DND-41 (cell line): ENCODE data around the gene OBP2B.
"Not testable (repeated sequence)": the region's sequence is repeated elsewhere in the genome, so short reads cannot be mapped to it uniquely, and the experiment has no call there.

Experiments
- ATAC-seq: fragments of 200-7000 bp; cut with Tn5 transposase; 3 replicates; pipeline ENCODE4 v1.9.1; 2021; ENCODE audit warnings: low read depth; ENCODE audit not compliant: insufficient read depth
- DNase-seq: peaks from one replicate; pipeline ENCODE4 v3.0.0-alpha.2; 2020
- H2AFZ ChIP-seq: 2 replicates; pipeline ENCODE4 v1.6.0; 2012; ENCODE audit warnings: low read depth, low read length
- H3K27ac ChIP-seq: 2 replicates; pipeline ENCODE4 v1.5.1; 2012; ENCODE audit warnings: low read length, inconsistent platforms
- H3K27me3 ChIP-seq: fragments of 200-600 bp; sonication (generic); 2 replicates; pipeline ENCODE4 v1.6.0; 2012; ENCODE audit warnings: low read length, mild to moderate bottlenecking, inconsistent platforms; ENCODE audit not compliant: insufficient read depth, poor library complexity
- H3K36me3 ChIP-seq: 2 replicates; pipeline ENCODE4 v1.5.1; 2012; ENCODE audit warnings: low read length, inconsistent platforms; ENCODE audit not compliant: insufficient read depth
- H3K4me1 ChIP-seq: 2 replicates; pipeline ENCODE4 v1.5.1; 2012; ENCODE audit warnings: mild to moderate bottlenecking, low read length; ENCODE audit not compliant: insufficient read depth
- H3K4me2 ChIP-seq: 2 replicates; pipeline ENCODE4 v1.6.0; 2012; ENCODE audit warnings: mild to moderate bottlenecking, moderate library complexity, low read length, inconsistent platforms; ENCODE audit not compliant: insufficient read depth
- H3K4me3 ChIP-seq, 2 experiments: fragments of 200-600 bp in 1 of 2; shearing (Covaris generic) in 1 of 2; 2 replicates each; pipeline ENCODE4 v1.5.1; 2012 to 2016; ENCODE audit warnings: inconsistent platforms in 2 of 2, low read length in 2 of 2, mild to moderate bottlenecking in 2 of 2, low read depth in 1 of 2, moderate library complexity in 1 of 2
- H3K79me2 ChIP-seq: 2 replicates; pipeline ENCODE4 v1.6.0; 2012; ENCODE audit warnings: low read length, inconsistent platforms; ENCODE audit not compliant: insufficient read depth
- H3K9ac ChIP-seq: 2 replicates; pipeline ENCODE4 v1.6.0; 2012; ENCODE audit warnings: low read depth, mild to moderate bottlenecking, inconsistent platforms, low read length, moderate library complexity
- H3K9me3 ChIP-seq: 2 replicates; pipeline ENCODE4 v1.5.1; 2012; ENCODE audit warnings: low read length, moderate library complexity, mild to moderate bottlenecking, inconsistent platforms; ENCODE audit not compliant: insufficient read depth, severe bottlenecking
- H4K20me1 ChIP-seq: 2 replicates; pipeline ENCODE4 v1.6.0; 2012; ENCODE audit warnings: low read length; ENCODE audit not compliant: insufficient read depth
- EZH2 ChIP-seq: IDR thresholded peaks from 3 replicates; pipeline ENCODE4 v1.6.1; 2012; ENCODE audit warnings: borderline replicate concordance, low read depth, mild to moderate bottlenecking, moderate library complexity, low read length, inconsistent platforms; ENCODE audit not compliant: severe bottlenecking
- TF ChIP-seq, protein P1 (sequence below): IDR thresholded peaks from 2 replicates; pipeline ENCODE4 v1.5.1; 2012; ENCODE audit warnings: borderline replicate concordance, low read length, moderate library complexity, mild to moderate bottlenecking; ENCODE audit not compliant: poor library complexity, severe bottlenecking; ENCODE audit errors: extremely low read depth

OBP2B gene

GRCh38 chr9:133208880-133209300 is at the start of gene OBP2B:
OBP2B (minus strand) TSS chr9:133209250; CDS start chr9:133209199, 51 bp downstream.
- not testable (repeated sequence) for H3K4me2 ChIP-seq, ATAC-seq, H3K4me1 ChIP-seq, H4K20me1 ChIP-seq, H3K27ac ChIP-seq, H3K36me3 ChIP-seq, H3K9me3 ChIP-seq, H3K4me3 ChIP-seq, H2AFZ ChIP-seq, H3K9ac ChIP-seq, H3K79me2 ChIP-seq, DNase-seq, H3K27me3 ChIP-seq

DNA sequence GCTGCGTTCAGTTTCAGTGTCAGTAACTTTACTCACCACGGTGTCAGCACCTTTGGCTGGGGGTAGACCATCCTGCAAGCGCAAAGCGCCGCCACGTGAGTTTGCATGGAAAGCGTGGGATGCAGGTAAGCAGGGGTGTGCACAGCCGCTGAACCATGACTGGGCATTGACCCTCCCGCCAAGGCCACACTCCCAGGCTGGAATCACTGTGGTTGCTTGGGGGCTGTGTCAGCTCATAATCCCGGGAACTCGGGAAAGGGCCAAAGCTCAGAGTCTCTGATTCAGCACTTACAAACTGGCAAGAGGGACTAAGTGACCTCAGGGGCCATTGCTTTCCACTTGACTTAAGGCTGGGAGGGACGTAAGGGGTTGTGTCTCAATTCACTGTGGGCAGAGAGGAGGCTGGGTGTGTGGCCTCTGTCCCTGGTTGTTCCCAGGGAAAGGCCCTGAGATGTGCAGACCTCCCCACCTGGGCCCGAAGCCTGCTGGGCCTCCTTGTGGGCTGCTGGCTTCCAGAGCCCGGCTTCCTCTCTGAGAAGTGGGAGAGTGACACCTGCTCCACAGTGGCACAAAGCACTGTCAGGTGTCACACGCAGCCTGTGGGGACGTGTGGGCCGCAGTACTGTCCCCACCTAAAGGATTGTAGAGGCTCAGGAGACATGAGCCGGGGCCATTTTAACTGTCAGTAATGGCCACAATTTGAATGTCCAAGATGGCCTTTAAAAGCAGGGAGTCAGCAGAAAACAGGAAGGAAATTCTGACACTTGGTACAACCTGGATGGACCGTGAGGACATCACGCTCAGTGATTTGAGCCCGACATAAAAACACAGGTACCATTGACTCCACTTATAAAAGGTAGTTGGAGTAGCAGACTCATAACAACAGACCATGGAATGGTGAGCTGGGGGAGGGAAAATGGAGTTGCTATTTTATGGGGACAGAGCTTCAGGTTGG is 49.3 kb upstream of the OBP2B start:
- Histone ChIP-seq H3K9ac (no peak overlapping the region), H2AFZ (no peak overlapping the region), H3K4me3 (no peak overlapping the region), H3K9me3 (no peaks in the 10 kb centered on the region), H3K79me2 (no peaks in the 10 kb centered on the region), H3K27ac (no peak overlapping the region), H3K36me3 (no peaks in the 10 kb centered on the region), H4K20me1 (no peaks in the 10 kb centered on the region), H3K4me1 (no peaks in the 10 kb centered on the region), H3K27me3 (no peaks in the 10 kb centered on the region), H3K4me2 (no peak overlapping the region)
- TF ChIP-seq, protein P1, sequence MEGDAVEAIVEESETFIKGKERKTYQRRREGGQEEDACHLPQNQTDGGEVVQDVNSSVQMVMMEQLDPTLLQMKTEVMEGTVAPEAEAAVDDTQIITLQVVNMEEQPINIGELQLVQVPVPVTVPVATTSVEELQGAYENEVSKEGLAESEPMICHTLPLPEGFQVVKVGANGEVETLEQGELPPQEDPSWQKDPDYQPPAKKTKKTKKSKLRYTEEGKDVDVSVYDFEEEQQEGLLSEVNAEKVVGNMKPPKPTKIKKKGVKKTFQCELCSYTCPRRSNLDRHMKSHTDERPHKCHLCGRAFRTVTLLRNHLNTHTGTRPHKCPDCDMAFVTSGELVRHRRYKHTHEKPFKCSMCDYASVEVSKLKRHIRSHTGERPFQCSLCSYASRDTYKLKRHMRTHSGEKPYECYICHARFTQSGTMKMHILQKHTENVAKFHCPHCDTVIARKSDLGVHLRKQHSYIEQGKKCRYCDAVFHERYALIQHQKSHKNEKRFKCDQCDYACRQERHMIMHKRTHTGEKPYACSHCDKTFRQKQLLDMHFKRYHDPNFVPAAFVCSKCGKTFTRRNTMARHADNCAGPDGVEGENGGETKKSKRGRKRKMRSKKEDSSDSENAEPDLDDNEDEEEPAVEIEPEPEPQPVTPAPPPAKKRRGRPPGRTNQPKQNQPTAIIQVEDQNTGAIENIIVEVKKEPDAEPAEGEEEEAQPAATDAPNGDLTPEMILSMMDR, result no peak
- TF ChIP-seq EZH2, result no peak
- no peak for DNase-seq
- no peak for ATAC-seq

DNA sequence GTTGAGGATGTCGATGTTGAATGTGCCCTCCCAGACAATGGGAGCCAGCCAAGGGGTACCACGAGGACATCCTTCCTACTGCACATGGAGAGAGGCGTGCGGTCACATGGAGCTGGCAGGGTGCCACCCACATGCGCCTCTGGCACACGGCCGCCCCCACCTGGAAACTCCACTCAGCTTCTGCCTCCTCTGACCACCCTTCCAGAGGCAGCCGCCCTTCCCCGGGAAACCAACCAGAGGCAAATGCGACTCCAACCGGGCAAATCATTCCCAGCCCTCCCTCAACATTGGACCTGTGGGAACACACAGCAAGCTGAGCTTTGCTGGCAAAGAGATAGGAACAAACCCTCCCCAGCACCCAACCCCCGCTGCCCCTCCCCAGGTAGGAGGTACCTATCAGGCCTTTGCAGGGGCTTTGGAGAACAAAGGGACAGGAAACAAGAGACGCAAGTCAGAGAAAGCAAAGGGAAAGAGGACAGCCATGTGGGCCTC is 48.5 kb upstream of the OBP2B start:
- no peak for TF ChIP-seq EZH2
- TF ChIP-seq, protein P1, result no peak
- Histone ChIP-seq H3K27ac (no peak overlapping the region), H3K36me3 (no peaks in the 10 kb centered on the region), H3K27me3 (no peaks in the 10 kb centered on the region), H3K9me3 (no peaks in the 10 kb centered on the region), H3K4me1 (no peaks in the 10 kb centered on the region), H3K9ac (no peak overlapping the region), H3K79me2 (no peaks in the 10 kb centered on the region), H2AFZ (no peak overlapping the region), H3K4me3 (no peak overlapping the region), H4K20me1 (no peaks in the 10 kb centered on the region), H3K4me2 (no peak overlapping the region)
- DNase-seq (no peak), ATAC-seq (no peak)

DNA sequence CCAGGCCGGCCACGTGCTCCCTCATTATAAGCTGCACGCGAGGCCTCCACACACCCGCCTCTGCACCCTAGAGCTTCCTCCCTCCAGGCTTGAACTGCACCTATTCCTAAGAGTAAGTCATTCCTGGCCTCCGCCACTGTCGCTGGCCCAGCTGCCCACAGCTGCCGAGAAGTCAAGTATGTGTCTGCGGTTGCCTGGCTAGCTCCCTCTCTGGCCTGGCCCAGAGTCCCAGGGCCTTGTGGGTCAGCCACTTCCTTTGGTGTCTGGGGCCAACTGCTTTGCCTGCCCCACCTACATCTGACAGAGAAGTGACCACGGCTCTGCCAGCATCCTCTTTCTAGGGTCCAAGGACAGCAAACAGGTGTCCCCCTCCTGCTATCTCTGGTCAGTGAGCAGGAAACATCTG is 47.6 kb upstream of the OBP2B start:
- H2AFZ ChIP-seq, result no peak overlapping the region
- no peaks in the 10 kb centered on the region for H4K20me1 ChIP-seq
- TF ChIP-seq, protein P1, result no peak
- TF ChIP-seq EZH2, result no peak
- no peaks in the 10 kb centered on the region for H3K36me3 ChIP-seq
- no peaks in the 10 kb centered on the region for H3K27me3 ChIP-seq
- H3K79me2 ChIP-seq, result no peaks in the 10 kb centered on the region
- no peaks in the 10 kb centered on the region for H3K9me3 ChIP-seq
- ATAC-seq, result no peak
- no peak overlapping the region for H3K4me2 ChIP-seq
- no peak overlapping the region for H3K27ac ChIP-seq
- H3K4me1 ChIP-seq, result no peaks in the 10 kb centered on the region
- DNase-seq, result no peak
- no peak overlapping the region for H3K4me3 ChIP-seq
- H3K9ac ChIP-seq, result no peak overlapping the region
